PC-9 (cell line): Measurements from ENCODE around the gene JMJD6.

ENCODE experiments used
- CTCF ChIP-seq: fragments of 200-600 bp; sonication (generic); conservative IDR thresholded peaks from 2 replicates; pipeline ENCODE4 v1.6.1; 2017; ENCODE audit warnings: mixed run types, antibody characterized with exemption, mild to moderate bottlenecking, moderate library complexity
- EZH2 ChIP-seq: fragments of 200-600 bp; sonication (generic); IDR thresholded peaks from 2 replicates; pipeline ENCODE4 v1.8.0; 2017; ENCODE audit warnings: antibody characterized with exemption, low read depth

- TF ChIP-seq EZH2 (no peak), CTCF (no peak)
These were observed 28.5 kb downstream of the JMJD6 start for GRCh38 chr17:76697702-76698465.
